K562 (cell line): Measurements from ENCODE around the gene CD82. TPM values are rescaled to one million over a fixed set of nuclear protein-coding genes. Genes with fewer than 3 reads are reported as not detected.

Experiments used
- BRCA1 ChIP-seq, 2 experiments: fragments of 450-650 bp in 1 of 2; sonication (generic) in 1 of 2; formaldehyde crosslinking in 1 of 2; IDR thresholded peaks; 2 replicates each; pipeline versions ENCODE4 v1.5.0 to v1.6.1; 2017 to 2020; ENCODE audit warnings: mild to moderate bottlenecking in 1 of 2, missing genetic modification reagents in 1 of 2
- GATAD2A ChIP-seq: fragments of 450-650 bp; IDR thresholded peaks from 2 replicates; pipeline ENCODE4 v1.6.1; 2017
- HINFP ChIP-seq: fragments of 450-650 bp; conservative IDR thresholded peaks from 2 replicates; pipeline ENCODE4 v1.6.1; 2016; ENCODE audit warnings: missing genetic modification characterization, low read depth, mild to moderate bottlenecking, control low read depth, missing compliant biosample characterization
- JUN ChIP-seq, 2 experiments: sonication (generic) in 1 of 2; formaldehyde crosslinking in 1 of 2; IDR thresholded peaks; 2 replicates each; pipeline versions ENCODE4 v1.6.1 to v1.8.0; 2012 to 2022; ENCODE audit warnings: borderline replicate concordance in 2 of 2, mild to moderate bottlenecking in 2 of 2, improper control_type of control experiment in 1 of 2, low read depth in 1 of 2, low read length in 1 of 2, missing genetic modification reagents in 1 of 2
- MXI1 ChIP-seq: IDR thresholded peaks from 2 replicates; pipeline ENCODE4 v1.6.1; 2011; ENCODE audit warnings: low read depth, mild to moderate bottlenecking, improper control_type of control experiment, low read length
- MYNN ChIP-seq, 2 experiments: sonication (generic); formaldehyde crosslinking in 1 of 2; IDR thresholded peaks; 2 replicates each; pipeline versions ENCODE4 v1.5.0 to v1.6.1; 2016 to 2020; ENCODE audit warnings: antibody characterized with exemption in 1 of 2, missing genetic modification reagents in 1 of 2
- POLR2AphosphoS2 ChIP-seq: IDR thresholded peaks from 2 replicates; pipeline ENCODE4 v1.6.1; 2012; ENCODE audit warnings: low read length, improper control_type of control experiment
- SPI1 ChIP-seq: IDR thresholded peaks from 2 replicates; pipeline ENCODE4 v1.6.1; 2011; ENCODE audit warnings: low read depth, low read length, control low read depth, borderline replicate concordance
- TBL1XR1 ChIP-seq, 2 experiments: IDR thresholded peaks; 2 replicates each; pipeline ENCODE4 v1.6.1; 2012; ENCODE audit warnings: improper control_type of control experiment in 2 of 2, low read length in 2 of 2, mild to moderate bottlenecking in 1 of 2
- TEAD2 ChIP-seq: fragments of 450-650 bp; IDR thresholded peaks from 2 replicates; pipeline ENCODE4 v1.6.1; 2016; ENCODE audit warnings: missing genetic modification characterization, control low read depth, missing compliant biosample characterization
- ZBTB49 ChIP-seq: sonication (generic); formaldehyde crosslinking; IDR thresholded peaks from 2 replicates; pipeline ENCODE4 v1.8.0; 2022; ENCODE audit warnings: missing genetic modification reagents, mild to moderate bottlenecking, borderline replicate concordance
- polyA plus RNA-seq, 8 experiments: library from polyadenylated mRNA; depleted of rRNA in 4 of 8; stranded (reverse) in 5 of 8; unstranded in 3 of 8; fragments of >200 nt; fragmentation: Nextera tagmentation in 2 of 8; fragmentation: Illumina TruSeq in 1 of 8; extraction: Ambion mirVana in 2 of 8; extraction: Trizol in 1 of 8; gene quantifications; 2 replicates each; pipeline versions ENCODE4 v1.2.1 to v1.2.3, GENCODE V29; 2011 to 2014; ENCODE audit warnings: inconsistent platforms in 1 of 8, missing spikeins in 1 of 8
- total RNA-seq, 7 experiments: library from RNA; depleted of rRNA in 6 of 7; stranded (reverse); fragments of >200 nt in 6 of 7; fragmentation: Illumina TruSeq in 2 of 7; extraction: Trizol in 2 of 7; gene quantifications; 2 replicates each; pipeline versions ENCODE4 v1.2.1 to v1.2.3, GENCODE V29; 2011 to 2021; ENCODE audit warnings: low replicate concordance in 1 of 7
- TF ChIP-seq, protein P1 (sequence below): fragments of 450-650 bp; IDR thresholded peaks from one replicate; pipeline ENCODE4 v1.6.1; 2018; ENCODE audit warnings: mild to moderate bottlenecking, moderate library complexity; ENCODE audit not compliant: partially characterized antibody
- TF ChIP-seq, protein P2 (sequence below): fragments of 450-650 bp; IDR thresholded peaks from 2 replicates; pipeline ENCODE4 v1.6.1; 2016; ENCODE audit warnings: borderline replicate concordance
- TF ChIP-seq, protein P3 (sequence below): sonication (generic); formaldehyde crosslinking; IDR thresholded peaks from 2 replicates; pipeline ENCODE4 v1.9.0; 2022; ENCODE audit warnings: mild to moderate bottlenecking, missing genetic modification reagents

CD82 gene
- total and polyA plus RNA-seq, 9 of the 15 experiments (the other 6 are each of a cell fraction or from before 2014, with no cell fraction given): 0.27 to 9.4 (median 3.0) TPM

DNA sequence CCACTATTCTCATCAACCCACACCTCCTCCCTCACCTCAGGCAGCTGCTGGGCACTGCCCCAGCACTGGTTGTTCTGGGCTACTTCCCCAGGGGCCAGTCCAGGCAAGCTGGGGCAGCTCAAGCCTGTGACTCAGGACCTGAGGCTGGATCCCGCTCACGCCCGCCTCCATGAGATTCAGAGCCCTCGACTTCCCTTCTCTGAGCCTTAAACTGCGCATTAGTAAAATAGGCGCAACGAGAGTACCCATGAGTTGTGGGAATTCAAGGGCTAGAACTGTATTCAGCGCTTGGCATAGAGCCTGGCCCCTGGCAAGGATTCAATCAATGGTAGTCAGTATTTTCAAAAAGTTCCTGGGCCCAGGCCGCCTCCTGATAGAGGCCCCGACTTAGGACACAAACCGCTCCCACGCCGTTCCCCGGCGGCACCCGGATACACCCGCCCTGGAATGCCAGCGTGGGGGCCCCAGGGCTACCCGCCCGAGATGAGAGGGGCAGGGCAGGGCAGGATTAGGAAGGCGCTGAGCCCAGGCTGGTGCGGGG is 723 bp upstream of the CD82 start (continued):
- no peak for TF ChIP-seq HINFP (tag)
- TF ChIP-seq JUN (IDR thresholded peaks at IDR 0.05; ENCODE audit: borderline replicate concordance, low read depth, low read length): no peak
- TF ChIP-seq JUN (CRISPR knock-in tag; IDR thresholded peaks at IDR 0.05; ENCODE audit: borderline replicate concordance): no peak
- TF ChIP-seq MYNN (IDR thresholded peaks at IDR 0.05): no peak
- TF ChIP-seq MYNN (CRISPR knock-in tag; IDR thresholded peaks at IDR 0.05): no peak
- TF ChIP-seq, protein P1, sequence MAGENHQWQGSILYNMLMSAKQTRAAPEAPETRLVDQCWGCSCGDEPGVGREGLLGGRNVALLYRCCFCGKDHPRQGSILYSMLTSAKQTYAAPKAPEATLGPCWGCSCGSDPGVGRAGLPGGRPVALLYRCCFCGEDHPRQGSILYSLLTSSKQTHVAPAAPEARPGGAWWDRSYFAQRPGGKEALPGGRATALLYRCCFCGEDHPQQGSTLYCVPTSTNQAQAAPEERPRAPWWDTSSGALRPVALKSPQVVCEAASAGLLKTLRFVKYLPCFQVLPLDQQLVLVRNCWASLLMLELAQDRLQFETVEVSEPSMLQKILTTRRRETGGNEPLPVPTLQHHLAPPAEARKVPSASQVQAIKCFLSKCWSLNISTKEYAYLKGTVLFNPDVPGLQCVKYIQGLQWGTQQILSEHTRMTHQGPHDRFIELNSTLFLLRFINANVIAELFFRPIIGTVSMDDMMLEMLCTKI: no peak
- no peak for TF ChIP-seq TEAD2 (tag)
- no peak for TF ChIP-seq ZBTB49 (CRISPR knock-in tag)
- 0 out of 2 replicates have a peak, but pooled peaks have one; percentile 21 for TF ChIP-seq GATAD2A
- TF ChIP-seq, protein P2, sequence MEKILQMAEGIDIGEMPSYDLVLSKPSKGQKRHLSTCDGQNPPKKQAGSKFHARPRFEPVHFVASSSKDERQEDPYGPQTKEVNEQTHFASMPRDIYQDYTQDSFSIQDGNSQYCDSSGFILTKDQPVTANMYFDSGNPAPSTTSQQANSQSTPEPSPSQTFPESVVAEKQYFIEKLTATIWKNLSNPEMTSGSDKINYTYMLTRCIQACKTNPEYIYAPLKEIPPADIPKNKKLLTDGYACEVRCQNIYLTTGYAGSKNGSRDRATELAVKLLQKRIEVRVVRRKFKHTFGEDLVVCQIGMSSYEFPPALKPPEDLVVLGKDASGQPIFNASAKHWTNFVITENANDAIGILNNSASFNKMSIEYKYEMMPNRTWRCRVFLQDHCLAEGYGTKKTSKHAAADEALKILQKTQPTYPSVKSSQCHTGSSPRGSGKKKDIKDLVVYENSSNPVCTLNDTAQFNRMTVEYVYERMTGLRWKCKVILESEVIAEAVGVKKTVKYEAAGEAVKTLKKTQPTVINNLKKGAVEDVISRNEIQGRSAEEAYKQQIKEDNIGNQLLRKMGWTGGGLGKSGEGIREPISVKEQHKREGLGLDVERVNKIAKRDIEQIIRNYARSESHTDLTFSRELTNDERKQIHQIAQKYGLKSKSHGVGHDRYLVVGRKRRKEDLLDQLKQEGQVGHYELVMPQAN: no peak
- no peak for TF ChIP-seq POLR2AphosphoS2
- TF ChIP-seq BRCA1 (IDR thresholded peaks at IDR 0.05): no peak
- no peak for TF ChIP-seq BRCA1 (CRISPR knock-in tag; IDR thresholded peaks at IDR 0.05)
- TF ChIP-seq SPI1: no peak
- no peak for TF ChIP-seq MXI1
- TF ChIP-seq, protein P3, sequence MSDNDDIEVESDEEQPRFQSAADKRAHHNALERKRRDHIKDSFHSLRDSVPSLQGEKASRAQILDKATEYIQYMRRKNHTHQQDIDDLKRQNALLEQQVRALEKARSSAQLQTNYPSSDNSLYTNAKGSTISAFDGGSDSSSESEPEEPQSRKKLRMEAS (CRISPR knock-in tag): no peak
- TF ChIP-seq TBL1XR1 (IDR thresholded peaks at IDR 0.05; ENCODE audit: low read length in 2 of 2): no peak
